Hematopoietic multipotent progenitor cell treated with erythropoietin and hydrocortisone succinate and interleukin-3 and kit ligand, for 4 days (in vitro differentiated cells): ENCODE results near the gene SYT17.

Experiments used
- DNase-seq: peaks from one replicate; pipeline ENCODE4 v3.0.0-alpha.2; 2015

The SYT17 gene

GRCh38 chr16:19139436-19140091, 28.5 kb upstream of the SYT17 start:
- DNase-seq, result no peak

- no peak for DNase-seq
Observed at GRCh38 chr16:19140396-19140795, 27.6 kb upstream of the SYT17 start.

GRCh38 chr16:19142939-19143598, 25.0 kb upstream of the SYT17 start:
- no peak for DNase-seq

- DNase-seq, result no peak
Observed at GRCh38 chr16:19143599-19143956, 24.5 kb upstream of the SYT17 start.

GRCh38 chr16:19145010-19145409, 23.0 kb upstream of the SYT17 start:
- DNase-seq, result no peak

- DNase-seq, result no peak
Observed at GRCh38 chr16:19147126-19147525, 20.9 kb upstream of the SYT17 start.

GRCh38 chr16:19147627-19148026, 20.4 kb upstream of the SYT17 start:
- DNase-seq, result no peak

- no peak for DNase-seq
Observed at GRCh38 chr16:19148189-19148588, 19.9 kb upstream of the SYT17 start.

- no peak for DNase-seq
Observed at GRCh38 chr16:19151310-19151709, 16.7 kb upstream of the SYT17 start.

GRCh38 chr16:19152042-19152441, 16.0 kb upstream of the SYT17 start:
- DNase-seq, result no peak

- DNase-seq, result no peak
Observed at GRCh38 chr16:19153876-19154275, 14.2 kb upstream of the SYT17 start.

GRCh38 chr16:19162085-19162484, 6.0 kb upstream of the SYT17 start:
- DNase-seq, result no peak

- no peak for DNase-seq
Observed at GRCh38 chr16:19163215-19163614, 4.8 kb upstream of the SYT17 start.

GRCh38 chr16:19164285-19164684, 3.8 kb upstream of the SYT17 start:
- no peak for DNase-seq

GRCh38 chr16:19165101-19165500, 2.9 kb upstream of the SYT17 start:
- no peak for DNase-seq

- no peak for DNase-seq
Observed at GRCh38 chr16:19166500-19166899, 1.5 kb upstream of the SYT17 start.

- DNase-seq, result no peak
Observed at GRCh38 chr16:19168371-19169081, 486 bp downstream of the SYT17 start.

- DNase-seq, result no peak
Observed at GRCh38 chr16:19169082-19169639, 1.1 kb downstream of the SYT17 start.

GRCh38 chr16:19170043-19170655, 2.1 kb downstream of the SYT17 start:
- no peak for DNase-seq

- no peak for DNase-seq
Observed at GRCh38 chr16:19172098-19172780, 4.2 kb downstream of the SYT17 start.

- no peak for DNase-seq
Observed at GRCh38 chr16:19173059-19173458, 5.0 kb downstream of the SYT17 start.

GRCh38 chr16:19173649-19174383, 5.8 kb downstream of the SYT17 start:
- DNase-seq, result no peak
